HepG2 (cell line): ENCODE measurements around the gene PSMA7. TPM values are rescaled to one million over a fixed set of nuclear protein-coding genes. Genes with fewer than 3 reads are reported as not detected.

ENCODE experiments used
- HBP1 ChIP-seq: IDR thresholded peaks from 2 replicates; pipeline ENCODE4 v1.6.1; 2016; ENCODE audit warnings: low read depth, control low read depth
- JDP2 ChIP-seq: sonication (generic); formaldehyde crosslinking; IDR thresholded peaks from 2 replicates; pipeline ENCODE4 v1.8.1; 2022; ENCODE audit warnings: missing genetic modification reagents, borderline replicate concordance
- MAZ ChIP-seq, 2 experiments: sonication (generic) in 1 of 2; formaldehyde crosslinking in 1 of 2; IDR thresholded peaks; 2 replicates each; pipeline versions ENCODE4 v1.5.0 to v1.6.1; 2012 to 2020; ENCODE audit warnings: low read depth in 2 of 2, mild to moderate bottlenecking in 2 of 2, borderline replicate concordance in 1 of 2, improper control_type of control experiment in 1 of 2, low read length in 1 of 2, missing genetic modification reagents in 1 of 2, moderate library complexity in 1 of 2
- PRDM10 ChIP-seq: sonication (generic); formaldehyde crosslinking; IDR thresholded peaks from 2 replicates; pipeline ENCODE4 v1.4.0; 2020; ENCODE audit warnings: low read depth, missing genetic modification reagents
- RBFOX2 ChIP-seq: fragments of 200-400 bp; formaldehyde crosslinking; IDR thresholded peaks from 2 replicates; pipeline ENCODE4 v1.6.1; 2017; ENCODE audit warnings: low read depth, mild to moderate bottlenecking, low read length
- RCOR2 ChIP-seq: IDR thresholded peaks from 2 replicates; pipeline ENCODE4 v1.6.1; 2016; ENCODE audit warnings: missing biosample characterization, missing genetic modification reagents
- ZBTB7B ChIP-seq: sonication (generic); formaldehyde crosslinking; IDR thresholded peaks from 2 replicates; pipeline ENCODE4 v1.4.0; 2020; ENCODE audit warnings: missing genetic modification reagents
- ZMAT3 ChIP-seq: sonication (generic); formaldehyde crosslinking; conservative IDR thresholded peaks from 2 replicates; pipeline ENCODE4 v1.7.0; 2021; ENCODE audit warnings: missing genetic modification reagents
- ZNF281 ChIP-seq: sonication (generic); formaldehyde crosslinking; IDR thresholded peaks from 2 replicates; pipeline ENCODE4 v1.4.0; 2020; ENCODE audit warnings: missing genetic modification reagents, borderline replicate concordance
- ZNF687 ChIP-seq: sonication (generic); formaldehyde crosslinking; IDR thresholded peaks from 2 replicates; pipeline ENCODE4 v1.5.1; 2020; ENCODE audit warnings: mild to moderate bottlenecking, missing genetic modification reagents, moderate library complexity
- ZNF792 ChIP-seq: IDR thresholded peaks from 2 replicates; pipeline ENCODE4 v1.6.1; 2016
- ZNF800 ChIP-seq: sonication (generic); formaldehyde crosslinking; IDR thresholded peaks from 2 replicates; pipeline ENCODE4 v1.4.0; 2020; ENCODE audit warnings: missing genetic modification reagents
- polyA plus RNA-seq, 8 experiments: library from polyadenylated mRNA; depleted of rRNA in 3 of 8; stranded (reverse) in 7 of 8; unstranded in 1 of 8; fragments of >200 nt; fragmentation: Illumina TruSeq in 4 of 8; extraction: Trizol in 4 of 8; gene quantifications; 2 replicates each; pipeline versions ENCODE4 v1.2.1 to v1.2.3, GENCODE V29; 2011 to 2016; ENCODE audit warnings: low read depth in 4 of 8, missing spikeins in 1 of 8, mixed read lengths in 1 of 8; ENCODE audit not compliant: insufficient read depth in 1 of 8
- total RNA-seq, 5 experiments: library from RNA; depleted of rRNA; stranded (reverse); fragments of >200 nt; fragmentation: Illumina TruSeq; extraction: Trizol; gene quantifications; 2 replicates each; pipeline ENCODE4 v1.2.3, GENCODE V29; 2016; ENCODE audit warnings: low read depth in 1 of 5

The PSMA7 gene
- total and polyA plus RNA-seq, 2 of the 13 experiments (the other 11 are each of a cell fraction or from before 2014, with no cell fraction given), result 531 to 631 TPM

- TF ChIP-seq PRDM10 (CRISPR knock-in tag), result peak; percentile 81; the same call in 1 of the 2 replicates
- TF ChIP-seq ZMAT3 (CRISPR knock-in tag), result no peak
- TF ChIP-seq MAZ (IDR thresholded peaks at IDR 0.05; ENCODE audit: borderline replicate concordance, low read depth, low read length), result peak; percentile 70
- peak; percentile 62; the same call in 1 of the 2 replicates for TF ChIP-seq MAZ (CRISPR knock-in tag; IDR thresholded peaks at IDR 0.05; ENCODE audit: low read depth)
- no peak for TF ChIP-seq ZNF800
- no peak for TF ChIP-seq HBP1 (CRISPR knock-in tag)
- TF ChIP-seq JDP2 (CRISPR knock-in tag), result no peak
- no peak for TF ChIP-seq ZNF792 (CRISPR knock-in tag)
- no peak for TF ChIP-seq RCOR2 (CRISPR knock-in tag)
- TF ChIP-seq ZNF281 (CRISPR knock-in tag), result peak; percentile 30; the same call in 1 of the 2 replicates
- TF ChIP-seq RBFOX2, result no peak
- TF ChIP-seq ZBTB7B (CRISPR knock-in tag), result no peak
- peak; percentile 73 for TF ChIP-seq ZNF687 (CRISPR knock-in tag)
Measured at GRCh38 chr20:62156592-62157386, 13.6 kb upstream of the PSMA7 start (continued).
